GM19351 (cell line): ENCODE results near the gene CASZ1.

Experiments used
- ATAC-seq: cut with Tn5 transposase; IDR thresholded peaks from one replicate; pipeline ENCODE4 v1.9.1; 2021; ENCODE audit warnings: mild to moderate bottlenecking, moderate library complexity; ENCODE audit not compliant: unreplicated experiment

CASZ1 gene

DNA sequence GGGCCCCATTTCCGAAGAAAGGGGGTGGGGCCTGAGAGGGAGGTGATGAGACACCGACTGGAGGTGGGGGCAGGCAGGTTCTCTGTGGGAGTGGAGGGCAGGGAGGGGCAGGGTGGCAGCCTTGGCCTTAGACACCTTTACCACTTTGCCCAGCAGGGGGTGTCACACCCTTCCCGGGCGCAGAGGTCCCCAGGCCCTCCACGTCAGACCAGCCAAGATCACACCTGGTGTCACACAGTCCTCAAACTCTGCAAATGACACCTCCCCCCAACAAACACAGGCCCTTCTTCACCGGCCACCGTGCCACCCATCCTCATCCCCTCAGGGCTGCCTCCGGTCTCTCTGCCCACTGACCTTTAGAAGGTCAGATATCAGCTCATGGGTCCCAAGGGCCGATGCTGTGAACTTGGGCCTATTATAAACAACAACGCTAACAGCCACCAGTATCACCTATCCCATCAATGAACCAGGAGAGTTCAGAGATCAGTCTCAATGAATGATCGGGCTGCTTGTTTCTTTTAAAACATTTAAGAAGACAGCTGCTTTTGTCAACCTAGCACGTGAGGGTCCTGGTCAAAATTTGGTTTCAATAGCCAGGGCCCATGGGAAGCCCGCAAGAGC is 103.9 kb downstream of the CASZ1 start:
- ATAC-seq, result no peak

DNA sequence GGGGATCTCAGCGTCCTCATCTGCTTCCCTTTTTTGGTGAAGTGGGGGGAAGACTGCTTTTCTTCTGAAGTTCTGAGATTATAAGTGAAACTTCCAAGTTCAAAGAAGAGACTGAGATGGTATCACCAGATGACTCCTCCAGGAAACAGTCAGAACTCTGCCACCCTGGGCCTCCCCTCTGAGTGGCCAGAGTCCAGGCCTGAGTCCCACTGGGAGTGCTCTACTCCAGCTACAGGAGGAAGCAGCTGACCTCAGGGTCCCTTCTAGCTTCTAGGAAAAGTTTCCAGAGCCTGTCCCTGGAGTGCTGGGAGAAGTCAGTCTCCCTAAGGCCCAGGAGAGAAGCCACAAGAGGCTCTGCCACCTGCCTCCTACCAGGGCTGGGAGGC is 104.7 kb downstream of the CASZ1 start:
- ATAC-seq, result no peak

GRCh38 chr1:10691075-10691739 is 105.2 kb downstream of the CASZ1 start:
- no peak for ATAC-seq

GRCh38 chr1:10690484-10690883 is 106.0 kb downstream of the CASZ1 start:
- ATAC-seq, result no peak

GRCh38 chr1:10688409-10688786 is 108.0 kb downstream of the CASZ1 start:
- ATAC-seq, result no peak

GRCh38 chr1:10687782-10688408 is 108.6 kb downstream of the CASZ1 start:
- ATAC-seq, result no peak

GRCh38 chr1:10687251-10687651 is 109.2 kb downstream of the CASZ1 start:
- no peak for ATAC-seq

DNA sequence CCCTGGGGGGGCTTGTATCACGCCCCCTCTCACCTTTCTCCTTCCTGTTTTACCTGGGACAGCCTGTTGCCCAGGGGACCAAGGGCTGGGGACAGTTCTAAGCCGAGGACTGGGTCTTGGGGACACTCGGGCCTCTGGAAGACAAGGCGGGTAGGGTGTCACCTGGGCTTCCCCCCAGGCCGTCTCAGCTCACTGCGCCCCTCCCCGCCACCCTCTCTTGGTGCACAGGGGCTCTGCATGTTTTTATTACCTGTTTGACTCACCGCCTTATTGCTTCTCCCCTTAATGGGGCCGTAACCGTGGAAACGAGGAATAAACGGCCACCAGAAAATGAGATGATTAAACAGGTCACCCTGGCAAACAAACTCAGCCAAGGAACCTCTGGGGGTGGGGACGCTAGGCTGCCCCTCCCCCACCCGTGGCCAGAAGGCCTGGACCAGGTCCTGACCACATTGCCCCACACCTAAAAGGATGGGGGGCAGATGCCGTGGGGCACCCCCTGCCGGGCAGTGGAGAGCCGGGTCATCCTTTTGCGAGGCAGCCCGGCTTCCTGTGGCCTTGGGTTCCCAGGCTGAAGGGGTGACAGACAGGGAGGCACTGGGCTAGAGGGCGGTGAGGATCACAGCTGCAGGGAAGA is 109.9 kb downstream of the CASZ1 start:
- no peak for ATAC-seq

DNA sequence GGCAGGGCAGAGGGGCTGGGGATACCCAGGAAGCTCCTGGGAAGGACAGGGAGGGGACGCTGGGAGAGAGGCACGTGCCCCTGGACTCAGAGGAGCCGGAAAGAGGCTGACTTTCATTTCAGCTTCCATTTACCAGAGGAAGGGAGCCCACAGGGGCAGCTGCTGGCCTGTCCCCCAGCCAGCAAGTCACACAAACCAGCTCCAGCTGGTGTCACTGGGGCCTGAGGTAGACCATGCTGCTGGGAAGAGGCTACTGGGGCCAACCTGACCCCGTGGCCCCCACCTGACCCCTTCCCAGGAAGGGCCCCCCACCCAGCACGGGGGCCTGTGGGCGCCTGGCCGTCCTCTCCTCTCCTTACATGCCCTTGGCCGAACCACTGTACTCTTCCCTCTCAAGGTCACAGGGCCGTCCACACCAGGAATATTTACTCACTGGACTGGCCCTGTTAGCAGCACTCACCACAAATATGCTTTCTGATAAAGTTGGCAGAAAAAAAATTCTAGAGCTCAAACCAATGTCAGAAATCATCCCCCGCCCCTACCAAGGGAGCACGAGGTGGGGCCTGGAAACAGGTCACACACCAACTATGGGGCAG is 110.5 kb downstream of the CASZ1 start:
- no peak for ATAC-seq

GRCh38 chr1:10685196-10685807 is 111.1 kb downstream of the CASZ1 start:
- ATAC-seq, result no peak

DNA sequence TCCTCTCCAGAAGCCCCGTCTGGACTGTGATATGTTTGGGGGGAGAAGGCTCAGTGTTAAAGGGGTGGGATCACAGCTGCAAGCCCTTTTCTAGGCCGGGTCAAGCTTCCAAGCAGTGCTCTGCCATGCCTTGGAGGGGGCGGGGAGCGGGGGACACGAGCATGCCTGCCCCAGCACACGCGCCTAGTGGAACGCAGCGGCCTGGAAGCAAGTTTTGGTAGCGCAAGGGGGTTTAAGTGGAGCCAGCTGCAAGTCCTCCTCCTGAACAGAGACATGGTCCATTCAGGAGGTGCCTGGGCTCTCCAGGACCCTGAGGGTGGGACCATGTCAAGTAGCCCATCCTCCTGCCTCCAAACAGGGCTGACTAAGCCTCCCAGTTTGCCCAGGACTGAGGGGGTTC is 112.2 kb downstream of the CASZ1 start:
- ATAC-seq, result no peak

DNA sequence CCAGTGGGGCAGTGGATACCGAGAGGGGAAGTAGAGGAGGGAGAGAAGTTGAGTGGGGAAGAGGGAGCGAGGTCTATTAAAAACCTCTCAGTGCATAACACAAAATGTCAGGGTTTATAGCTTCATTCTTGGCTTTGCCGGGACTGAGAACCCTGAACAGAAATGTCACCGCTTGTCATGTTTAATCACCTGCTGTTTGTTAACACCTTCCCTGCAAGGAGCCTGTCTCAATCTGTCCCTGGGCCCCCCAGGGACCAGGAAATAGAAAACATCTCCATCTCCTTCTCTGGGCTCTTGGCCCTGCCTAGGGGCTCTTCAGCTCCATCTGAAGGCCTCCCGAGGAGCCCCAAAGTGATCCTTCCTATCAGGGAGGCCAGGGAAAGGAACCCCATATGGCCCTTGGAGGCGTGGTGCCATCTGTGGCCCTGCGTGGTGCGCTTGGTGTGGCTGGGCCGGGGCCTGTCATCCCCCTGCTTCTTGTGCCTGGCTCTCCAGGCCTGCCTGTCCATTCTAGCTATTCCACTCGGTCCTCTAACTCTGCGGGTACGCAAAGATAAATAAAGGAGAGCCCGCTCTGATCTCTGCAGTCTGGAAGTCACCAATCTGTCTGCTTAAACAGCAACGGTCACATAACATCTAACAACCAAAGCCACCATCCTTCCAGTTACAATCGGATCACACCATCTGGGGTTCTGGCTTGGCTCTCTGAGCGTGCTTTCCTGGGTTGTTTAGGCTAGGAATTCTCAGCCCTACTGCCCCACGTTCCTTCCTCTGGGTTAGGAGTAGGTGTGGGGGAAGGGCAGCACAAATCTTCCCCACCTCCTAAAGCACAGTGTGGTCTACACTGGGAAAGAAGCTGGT is 113.8 kb downstream of the CASZ1 start:
- ATAC-seq, result no peak

DNA sequence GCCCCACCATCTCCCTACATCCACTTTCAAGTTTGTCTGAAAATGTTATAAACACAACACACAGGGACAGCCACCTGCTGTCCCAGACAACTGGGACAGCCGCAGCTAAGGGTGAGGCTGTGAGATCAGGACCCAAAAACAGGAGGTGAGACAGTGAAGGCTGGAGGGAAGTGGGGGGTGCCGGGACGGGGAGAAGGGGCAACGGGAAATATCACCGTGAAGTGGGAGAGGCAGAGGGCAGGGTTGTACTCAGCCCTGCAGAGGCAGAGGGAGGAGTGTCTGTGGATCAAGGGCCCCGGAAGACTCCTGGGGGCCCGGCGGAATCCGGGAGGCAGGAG is 114.4 kb downstream of the CASZ1 start:
- ATAC-seq, result no peak

GRCh38 chr1:10681296-10682107 is 114.9 kb downstream of the CASZ1 start:
- ATAC-seq, result no peak

- no peak for ATAC-seq
These were observed 116.0 kb downstream of the CASZ1 start for GRCh38 chr1:10680487-10680886.

GRCh38 chr1:10679496-10680220 is 116.8 kb downstream of the CASZ1 start:
- ATAC-seq, result no peak

GRCh38 chr1:10678852-10679251 is 117.6 kb downstream of the CASZ1 start:
- ATAC-seq, result no peak

DNA sequence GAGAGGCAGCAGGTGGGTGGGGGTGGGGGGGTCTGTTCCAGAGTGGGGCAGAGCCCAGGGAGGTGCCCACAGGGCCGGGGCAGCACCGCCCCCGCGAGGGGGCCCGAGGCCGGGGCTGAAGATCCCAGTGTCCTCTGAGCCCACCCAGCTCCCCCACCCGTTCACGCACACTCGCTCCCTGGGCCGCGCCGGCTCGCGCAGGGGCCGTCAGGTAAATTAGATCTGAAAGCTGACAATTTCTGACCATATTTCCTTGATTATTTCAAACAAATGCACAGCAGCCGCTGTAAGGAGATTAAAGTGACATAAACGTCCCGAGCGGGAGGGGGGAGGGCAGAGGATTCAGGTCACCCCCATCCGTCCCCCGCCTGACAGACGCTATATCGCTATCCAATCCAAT is 118.0 kb downstream of the CASZ1 start:
- no peak for ATAC-seq
